ENCODE data around the gene SMTN. TPM values are rescaled to one million over a fixed set of nuclear protein-coding genes. Genes with fewer than 3 reads are reported as not detected.

The SMTN gene
- total RNA-seq, 1 donor from 2014 or later = 47.2 TPM

GRCh38 chr22:31092161-31092560 is 11.0 kb downstream of the SMTN start:
- Mint-ChIP-seq H3K27ac (ENCODE audit: unreplicated experiment) (no peak overlapping the region), H3K9me3 (ENCODE audit: low read depth) (no peaks in the 10 kb centered on the region), H3K27me3 (ENCODE audit: low read depth) (no peaks in the 10 kb centered on the region), H3K4me3 (ENCODE audit: unreplicated experiment) (no peak overlapping the region), H3K4me1 (ENCODE audit: low read depth) (no peaks in the 10 kb centered on the region), H3K36me3 (ENCODE audit: low read depth) (peaks cover 24% of the 10 kb centered on the region)
- no peak for TF ChIP-seq CTCF (IDR thresholded peaks at IDR 0.05)
- DNase-seq (ENCODE audit: low spot score) = no peak

- H3K27ac Mint-ChIP-seq (ENCODE audit: unreplicated experiment) = no peak overlapping the region
- no peaks in the 10 kb centered on the region for H3K27me3 Mint-ChIP-seq (ENCODE audit: low read depth)
- peaks cover 21% of the 10 kb centered on the region for H3K36me3 Mint-ChIP-seq (ENCODE audit: low read depth)
- no peak overlapping the region for H3K4me3 Mint-ChIP-seq (ENCODE audit: unreplicated experiment)
- no peaks in the 10 kb centered on the region for H3K4me1 Mint-ChIP-seq (ENCODE audit: low read depth)
- no peak for TF ChIP-seq CTCF (IDR thresholded peaks at IDR 0.05)
- no peak for DNase-seq (ENCODE audit: low spot score)
- no peaks in the 10 kb centered on the region for H3K9me3 Mint-ChIP-seq (ENCODE audit: low read depth)
These were observed 12.2 kb downstream of the SMTN start for GRCh38 chr22:31093086-31093850.

- Mint-ChIP-seq H3K27me3 (ENCODE audit: low read depth) (no peaks in the 10 kb centered on the region), H3K27ac (ENCODE audit: unreplicated experiment) (no peak overlapping the region), H3K4me1 (ENCODE audit: low read depth) (no peaks in the 10 kb centered on the region), H3K9me3 (ENCODE audit: low read depth) (no peaks in the 10 kb centered on the region), H3K36me3 (ENCODE audit: low read depth) (peaks cover 23% of the 10 kb centered on the region), H3K4me3 (ENCODE audit: unreplicated experiment) (no peak overlapping the region)
- no peak for DNase-seq (ENCODE audit: low spot score)
- no peak for TF ChIP-seq CTCF (IDR thresholded peaks at IDR 0.05)
These were observed 13.0 kb downstream of the SMTN start for GRCh38 chr22:31094021-31094551.

GRCh38 chr22:31094741-31095140 is 13.6 kb downstream of the SMTN start:
- no peak overlapping the region for H3K4me3 Mint-ChIP-seq (ENCODE audit: unreplicated experiment)
- DNase-seq (ENCODE audit: low spot score) = no peak
- peaks cover 23% of the 10 kb centered on the region for H3K36me3 Mint-ChIP-seq (ENCODE audit: low read depth)
- H3K27me3 Mint-ChIP-seq (ENCODE audit: low read depth) = no peaks in the 10 kb centered on the region
- no peak for TF ChIP-seq CTCF (IDR thresholded peaks at IDR 0.05)
- H3K9me3 Mint-ChIP-seq (ENCODE audit: low read depth) = no peaks in the 10 kb centered on the region
- no peaks in the 10 kb centered on the region for H3K4me1 Mint-ChIP-seq (ENCODE audit: low read depth)
- no peak overlapping the region for H3K27ac Mint-ChIP-seq (ENCODE audit: unreplicated experiment)

GRCh38 chr22:31095637-31096249 is 14.6 kb downstream of the SMTN start:
- Mint-ChIP-seq H3K36me3 (ENCODE audit: low read depth) (peaks cover 23% of the 10 kb centered on the region), H3K27ac (ENCODE audit: unreplicated experiment) (no peak overlapping the region), H3K4me3 (ENCODE audit: unreplicated experiment) (no peak overlapping the region), H3K9me3 (ENCODE audit: low read depth) (no peaks in the 10 kb centered on the region), H3K27me3 (ENCODE audit: low read depth) (no peaks in the 10 kb centered on the region), H3K4me1 (ENCODE audit: low read depth) (no peaks in the 10 kb centered on the region)
- TF ChIP-seq CTCF (IDR thresholded peaks at IDR 0.05) = no peak
- DNase-seq (ENCODE audit: low spot score) = no peak
